ENCODE measurements around the gene PTAFR.

The PTAFR gene

GRCh38 chr1:28200234-28200873 is 23.9 kb upstream of the PTAFR start:
- H3K9me3 ChIP-seq (ENCODE audit: severe bottlenecking) = no peaks in the 10 kb centered on the region
- no peaks in the 10 kb centered on the region for H3K27me3 ChIP-seq (ENCODE audit: insufficient read depth, low read depth, severe bottlenecking)
- peaks cover 62% of the 10 kb centered on the region for H3K36me3 ChIP-seq
- no peak overlapping the region for H3K4me3 ChIP-seq (ENCODE audit: low read depth, low read length)
- DNase-seq = no peak
- no peak for TF ChIP-seq CTCF (IDR thresholded peaks at IDR 0.05; ENCODE audit: low read depth, low read length)
- no peak overlapping the region for H3K27ac ChIP-seq

DNA sequence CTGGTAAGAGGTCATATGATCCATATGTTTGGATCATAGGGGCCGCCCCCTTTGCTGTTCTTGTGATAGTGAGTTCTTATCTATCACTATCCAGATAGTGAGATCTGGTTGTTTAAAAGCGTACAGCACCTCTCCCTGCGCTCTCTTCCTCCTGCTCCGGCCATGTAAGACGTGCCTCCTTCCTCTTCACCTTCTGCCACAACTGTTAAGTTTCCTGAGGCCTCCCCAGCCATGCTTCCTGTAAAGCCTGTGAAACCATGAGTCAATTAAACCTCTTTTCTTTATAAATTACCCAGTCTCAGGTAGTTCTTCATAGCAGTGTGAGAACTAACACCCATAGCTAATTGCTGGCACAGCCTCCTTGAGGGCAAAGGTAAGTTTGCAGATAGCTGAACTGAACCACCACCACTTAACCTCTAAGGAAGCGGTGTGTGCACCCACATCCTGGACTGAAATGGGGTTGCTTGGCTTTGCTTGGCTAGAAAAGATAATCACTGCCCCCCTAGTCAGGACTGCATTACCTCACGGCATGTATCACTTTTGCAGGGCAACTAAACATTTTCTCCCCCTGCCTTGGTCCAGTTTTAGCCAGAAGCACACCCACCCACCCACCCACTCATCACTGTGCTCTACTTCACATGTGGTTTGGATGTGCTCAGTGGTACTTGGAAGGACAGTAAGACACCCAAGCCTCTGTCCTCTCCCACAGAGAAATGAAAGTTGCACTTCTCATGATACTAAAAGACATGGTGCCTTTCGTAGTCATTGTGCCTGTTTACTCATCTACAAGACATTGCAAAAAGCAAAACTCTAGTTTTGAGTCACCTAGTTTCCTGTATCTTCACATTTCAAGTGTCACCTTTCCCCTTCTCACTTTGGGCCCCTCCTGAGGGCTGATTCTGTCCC is 23.1 kb upstream of the PTAFR start:
- H3K9me3 ChIP-seq (ENCODE audit: severe bottlenecking) = no peaks in the 10 kb centered on the region
- no peak for DNase-seq
- no peak overlapping the region for H3K4me3 ChIP-seq (ENCODE audit: low read depth, low read length)
- no peak overlapping the region for H3K27ac ChIP-seq
- peaks cover 54% of the 10 kb centered on the region for H3K36me3 ChIP-seq
- H3K27me3 ChIP-seq (ENCODE audit: insufficient read depth, low read depth, severe bottlenecking) = no peaks in the 10 kb centered on the region
- no peak for TF ChIP-seq CTCF (IDR thresholded peaks at IDR 0.05; ENCODE audit: low read depth, low read length)

DNA sequence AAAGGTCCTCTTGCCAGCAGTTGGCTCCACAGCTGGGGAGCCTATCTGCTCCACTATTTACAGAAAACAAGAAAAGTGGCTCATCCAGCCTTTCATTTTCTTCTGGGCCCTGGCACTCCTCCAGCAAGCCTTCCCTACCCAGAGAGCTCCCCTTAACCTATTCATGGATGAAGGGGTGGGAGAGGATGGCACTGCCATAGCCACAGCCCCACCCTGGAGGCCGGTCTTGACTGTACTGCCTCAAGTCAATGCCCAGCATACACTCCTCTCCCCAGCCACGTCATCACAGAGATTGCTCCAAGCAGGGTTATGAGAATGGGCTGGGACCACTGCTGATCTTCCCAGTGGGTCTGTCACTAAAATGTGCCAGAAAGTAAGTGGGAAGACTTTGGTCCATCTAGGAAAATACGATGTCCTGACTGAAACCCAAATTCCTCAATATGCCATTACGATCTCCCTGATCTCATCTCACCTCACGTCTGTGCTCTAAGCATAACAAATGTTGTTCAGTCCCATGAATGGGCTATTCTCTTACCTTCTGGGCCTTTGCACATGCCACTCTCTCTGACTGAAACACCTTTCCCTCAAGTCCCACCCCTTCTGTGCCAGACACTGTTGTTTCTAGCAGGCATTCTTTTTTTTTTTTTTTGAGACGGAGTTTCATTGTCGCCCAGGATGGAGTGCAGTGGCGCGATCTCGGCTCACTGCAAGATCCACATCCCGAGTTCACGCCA is 21.4 kb upstream of the PTAFR start:
- Histone ChIP-seq H3K36me3 (peaks cover 37% of the 10 kb centered on the region), H3K27me3 (ENCODE audit: insufficient read depth, low read depth, severe bottlenecking) (no peaks in the 10 kb centered on the region), H3K4me3 (ENCODE audit: low read depth, low read length) (no peak overlapping the region), H3K27ac (no peak overlapping the region), H3K9me3 (ENCODE audit: severe bottlenecking) (no peaks in the 10 kb centered on the region)
- no peak for TF ChIP-seq CTCF (IDR thresholded peaks at IDR 0.05; ENCODE audit: low read depth, low read length)
- DNase-seq = no peak

- Histone ChIP-seq H3K27ac (no peak overlapping the region), H3K4me3 (ENCODE audit: low read depth, low read length) (no peak overlapping the region), H3K27me3 (ENCODE audit: insufficient read depth, low read depth, severe bottlenecking) (no peaks in the 10 kb centered on the region), H3K9me3 (ENCODE audit: severe bottlenecking) (no peaks in the 10 kb centered on the region), H3K36me3 (peaks cover 28% of the 10 kb centered on the region)
- no peak for TF ChIP-seq CTCF (IDR thresholded peaks at IDR 0.05; ENCODE audit: low read depth, low read length)
- no peak for DNase-seq
These were observed 19.8 kb upstream of the PTAFR start for GRCh38 chr1:28196330-28196729.

- H3K36me3 ChIP-seq = peaks cover 22% of the 10 kb centered on the region
- no peaks in the 10 kb centered on the region for H3K9me3 ChIP-seq (ENCODE audit: severe bottlenecking)
- peak; percentile 18 for DNase-seq
- no peaks in the 10 kb centered on the region for H3K27me3 ChIP-seq (ENCODE audit: insufficient read depth, low read depth, severe bottlenecking)
- no peak for TF ChIP-seq CTCF (IDR thresholded peaks at IDR 0.05; ENCODE audit: low read depth, low read length)
- H3K4me3 ChIP-seq (ENCODE audit: low read depth, low read length) = no peak overlapping the region
- no peak overlapping the region for H3K27ac ChIP-seq
These were observed 19.3 kb upstream of the PTAFR start for GRCh38 chr1:28195780-28196179.
